AML-193 (cell line): ENCODE measurements around the gene CDK6.

Experiments
- DNase-seq, 2 experiments: peaks; one replicate each; lab custom pipeline; 2025; lab: John Stamatoyannopoulos, UW

CDK6 gene

DNA sequence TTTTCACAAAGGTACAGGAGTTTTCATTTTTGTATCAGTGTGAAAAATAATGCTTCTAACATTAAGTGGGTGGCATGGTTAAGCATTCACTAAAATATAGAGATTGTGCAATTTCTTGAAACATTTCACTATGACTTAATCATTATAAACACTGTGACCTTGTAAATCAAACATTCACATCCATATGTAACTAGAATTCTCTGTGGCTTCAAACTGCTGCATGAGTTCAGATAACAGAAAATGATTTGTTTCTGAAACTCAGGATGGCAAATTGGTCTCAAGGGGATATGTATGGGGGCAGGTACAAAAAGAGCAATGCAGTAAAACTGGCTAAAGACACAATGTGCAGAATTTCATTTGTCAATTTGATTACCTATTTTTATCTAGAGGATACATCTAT, 250.0 kb downstream of the CDK6 start:
- DNase-seq = peak in 1 of 2 experiments; percentile 3

DNA sequence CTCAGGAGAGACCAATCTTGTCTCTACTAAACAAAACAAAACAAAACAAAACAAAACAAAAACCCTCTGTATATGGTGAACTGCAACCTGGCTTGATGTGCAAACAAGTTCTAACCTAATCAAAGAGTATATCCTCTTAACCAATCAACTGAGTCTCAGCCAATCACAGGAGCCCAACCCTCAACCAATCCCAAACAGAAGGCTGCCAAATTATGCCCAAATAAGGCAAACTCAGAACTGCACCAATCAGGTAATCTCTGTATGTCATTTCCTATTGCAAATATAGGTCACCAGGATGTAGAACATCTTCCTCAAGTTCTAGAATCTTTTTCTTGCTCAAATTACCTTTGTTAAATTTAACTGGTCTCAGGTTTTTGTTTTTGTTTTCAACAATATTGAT, 251.4 kb downstream of the CDK6 start:
- no peak for DNase-seq

DNA sequence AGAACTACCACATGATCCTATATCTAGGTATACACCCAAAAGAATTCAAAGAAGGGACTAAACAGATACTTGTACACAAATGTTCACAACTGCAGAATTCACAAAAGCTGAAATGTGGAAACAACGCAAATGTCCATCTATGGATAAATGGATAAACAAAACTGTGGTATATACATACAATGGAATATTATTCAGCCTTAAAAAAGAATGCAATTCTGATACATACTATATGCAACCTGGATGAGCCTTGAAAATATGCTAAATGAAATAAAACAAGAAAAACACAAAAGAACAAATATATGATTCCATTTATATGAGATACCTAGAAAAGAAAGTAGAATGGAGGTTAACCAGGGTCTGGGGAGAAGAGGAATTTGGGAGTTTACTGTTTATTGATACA, 253.4 kb downstream of the CDK6 start:
- DNase-seq = no peak

DNA sequence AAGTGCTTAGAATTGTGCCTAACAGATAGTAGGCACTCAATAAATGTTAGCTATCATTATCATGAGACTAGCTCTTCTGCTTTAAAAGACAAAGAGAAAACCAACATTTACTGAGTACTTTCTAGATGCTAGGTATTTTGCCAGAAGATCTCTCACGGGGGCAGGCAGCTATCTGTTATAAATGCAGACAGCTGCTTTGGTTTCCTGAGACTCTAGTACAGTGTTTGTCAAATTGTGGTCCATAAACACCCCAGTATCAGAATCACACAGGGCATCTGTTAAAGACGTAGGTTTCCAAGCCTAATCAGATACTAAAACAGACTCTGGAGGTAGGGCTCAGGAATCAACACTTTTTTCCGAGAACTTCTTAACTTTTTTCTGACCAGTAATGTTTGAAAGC, 260.1 kb downstream of the CDK6 start:
- DNase-seq = no peak

DNA sequence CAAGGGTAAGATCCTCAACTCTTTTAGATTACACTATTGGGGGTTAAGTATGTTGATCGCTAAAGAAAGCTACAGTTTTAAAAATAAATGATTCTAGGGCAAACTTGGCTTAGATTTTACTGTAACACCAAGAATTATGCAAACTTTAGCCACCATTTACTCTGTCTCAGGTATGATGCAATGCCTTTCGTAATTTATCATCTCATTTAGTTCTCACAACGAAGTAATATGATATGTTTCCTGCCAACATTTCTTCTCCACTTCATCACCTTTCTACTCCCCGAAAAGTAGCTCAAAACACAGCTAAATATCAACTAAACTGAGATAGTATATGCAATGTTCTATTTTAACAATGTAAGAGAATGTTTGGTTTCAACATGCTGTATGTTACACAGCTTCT, 267.2 kb downstream of the CDK6 start:
- peak in 1 of 2 experiments; percentile 37 for DNase-seq

DNA sequence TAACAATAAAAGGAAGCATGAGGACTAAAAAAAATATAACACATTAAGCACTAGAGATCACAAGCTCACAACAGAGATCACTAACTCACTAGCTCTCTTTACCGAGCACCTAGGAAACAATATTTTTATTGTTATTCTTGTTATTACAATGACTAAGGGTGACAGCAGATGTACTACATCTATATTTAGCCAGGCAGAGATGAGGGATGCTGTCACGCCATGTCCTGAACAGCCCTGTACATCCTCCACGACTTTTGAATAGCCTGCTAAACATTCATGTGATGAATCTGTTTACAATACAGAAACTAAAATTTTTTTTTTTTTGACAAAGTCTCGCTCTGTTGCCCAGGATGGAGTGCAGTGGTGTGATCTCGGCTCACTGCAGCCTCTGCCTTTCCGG, 268.9 kb downstream of the CDK6 start:
- no peak for DNase-seq

DNA sequence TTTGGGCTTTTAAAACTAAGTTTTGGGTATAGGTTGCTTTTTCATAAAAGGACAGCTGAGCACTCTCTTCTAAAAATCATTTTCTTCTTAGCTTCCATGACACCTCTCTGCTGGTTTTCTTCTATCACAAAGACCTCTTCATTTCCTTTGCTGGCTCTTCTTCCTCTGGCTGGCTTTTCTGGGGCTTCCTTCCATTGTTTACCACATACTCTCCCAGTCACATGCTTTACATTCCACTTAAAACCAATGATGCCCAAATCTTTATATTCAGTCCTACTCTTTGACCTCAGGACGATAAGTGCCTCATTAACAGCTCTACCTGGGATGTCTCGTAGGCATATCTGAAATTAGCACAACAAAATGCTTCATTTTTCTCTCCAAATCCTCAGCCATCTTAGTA, 273.0 kb downstream of the CDK6 start:
- no peak for DNase-seq

DNA sequence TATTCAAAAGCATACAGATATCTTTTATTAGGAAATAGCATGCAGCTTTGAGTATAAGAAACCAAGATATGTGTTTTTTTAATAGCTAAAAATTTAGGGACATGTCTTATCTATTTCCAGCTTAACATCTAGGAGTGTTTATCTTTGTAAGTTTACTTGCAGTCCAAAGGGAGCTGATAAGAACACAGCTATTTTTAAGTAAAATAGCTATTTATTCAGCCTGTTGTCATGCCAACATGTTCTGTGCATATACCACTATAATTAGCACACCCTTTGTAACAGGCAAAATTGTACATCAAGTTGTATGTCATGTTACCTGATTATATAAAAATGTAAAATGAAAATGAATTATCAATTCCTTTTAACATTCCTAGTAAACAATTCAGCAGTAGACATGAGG, 275.8 kb downstream of the CDK6 start:
- DNase-seq = no peak

DNA sequence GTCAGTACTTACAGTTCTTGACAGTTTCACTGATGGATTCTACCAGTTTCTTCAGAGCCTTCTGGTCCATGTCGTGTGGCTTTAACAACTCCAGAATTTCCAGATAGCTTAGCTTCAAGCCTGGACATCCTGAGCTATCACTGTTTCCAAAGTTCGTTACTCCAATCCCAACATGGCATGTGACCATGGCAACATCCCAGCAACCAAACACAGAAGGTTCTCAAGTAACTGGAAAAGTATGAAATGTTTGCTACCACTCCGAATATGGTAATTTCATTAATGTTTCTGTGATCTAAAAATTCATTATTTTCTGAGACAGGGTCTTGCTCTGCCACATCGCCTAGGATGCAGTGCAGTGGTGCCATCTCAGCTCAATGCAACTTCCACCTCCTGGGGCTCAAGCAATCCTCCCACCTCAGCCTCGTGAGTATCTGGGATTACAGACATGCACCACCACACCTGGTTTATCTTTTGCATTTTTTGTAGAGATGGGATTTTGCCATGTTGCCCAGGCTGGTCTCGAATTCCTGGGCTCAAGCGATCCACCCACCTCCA, 278.5 kb downstream of the CDK6 start:
- no peak for DNase-seq

DNA sequence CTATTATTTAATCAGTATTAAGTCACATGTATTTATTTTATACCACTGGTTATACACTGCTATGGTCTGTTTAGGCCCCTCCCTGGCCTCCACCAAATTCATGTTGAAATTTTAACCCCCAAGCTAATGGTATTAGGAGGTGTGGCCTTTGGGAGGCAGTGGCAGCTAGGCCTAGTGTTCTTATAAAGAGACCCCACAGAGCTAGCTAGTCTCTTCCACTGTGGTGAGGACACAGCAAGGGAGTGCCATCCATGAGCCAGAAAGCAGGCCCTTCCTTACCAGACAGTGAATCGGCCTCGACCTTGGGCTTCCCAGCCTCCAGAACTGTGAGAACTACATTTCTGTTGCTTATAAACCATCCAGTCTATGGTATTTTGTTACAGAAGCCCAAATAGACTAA, 279.1 kb downstream of the CDK6 start:
- no peak for DNase-seq
